GM23338 (cell line): ENCODE measurements around the gene FNDC3A. TPM values are rescaled to one million over a fixed set of nuclear protein-coding genes. Genes with fewer than 3 reads are reported as not detected.

ENCODE experiments used
- ATAC-seq: fragments of 200-7000 bp; cut with Tn5 transposase; 3 replicates; pipeline ENCODE4 v1.9.1; 2020
- DNase-seq: peaks from one replicate; pipeline ENCODE4 v3.0.0-alpha.2; 2015; ENCODE audit warnings: low spot score
- H2AFZ ChIP-seq: fragments of 200-600 bp; sonication (generic); 2 replicates; pipeline ENCODE4 v1.8.0; 2016; ENCODE audit warnings: antibody characterized with exemption, mild to moderate bottlenecking, moderate library complexity
- H3F3A ChIP-seq: fragments of 200-600 bp; sonication (generic); replicated peaks from 2 replicates; pipeline ENCODE4 v1.8.0; 2017; ENCODE audit warnings: antibody characterized with exemption, mixed run types, low read depth
- H3K27ac ChIP-seq: fragments of 200-600 bp; sonication (generic); 2 replicates; pipeline ENCODE4 v1.6.1; 2016; ENCODE audit warnings: low read depth
- H3K27me3 ChIP-seq: fragments of 200-600 bp; sonication (generic); 2 replicates; pipeline ENCODE4 v1.8.0; 2016; ENCODE audit warnings: mild to moderate bottlenecking, mixed run types, moderate library complexity; ENCODE audit not compliant: insufficient read depth
- H3K36me3 ChIP-seq: fragments of 200-600 bp; sonication (generic); 2 replicates; pipeline ENCODE4 v1.8.0; 2016; ENCODE audit warnings: mild to moderate bottlenecking; ENCODE audit not compliant: insufficient read depth
- H3K4me1 ChIP-seq: fragments of 200-600 bp; sonication (generic); 2 replicates; pipeline ENCODE4 v1.8.0; 2016; ENCODE audit warnings: mild to moderate bottlenecking, moderate library complexity; ENCODE audit not compliant: insufficient read depth
- H3K4me2 ChIP-seq: fragments of 200-600 bp; sonication (generic); 2 replicates; pipeline ENCODE4 v1.7.1; 2017; ENCODE audit warnings: mixed run types
- H3K4me3 ChIP-seq: fragments of 200-600 bp; sonication (generic); 2 replicates; pipeline ENCODE4 v1.6.1; 2016; ENCODE audit warnings: mixed run types
- H3K79me2 ChIP-seq: fragments of 200-600 bp; sonication (generic); replicated peaks from 2 replicates; pipeline ENCODE4 v1.8.0; 2017; ENCODE audit warnings: mild to moderate bottlenecking; ENCODE audit not compliant: insufficient read depth
- H3K9me2 ChIP-seq: fragments of 200-600 bp; sonication (generic); 2 replicates; pipeline ENCODE4 v1.8.0; 2017; ENCODE audit not compliant: insufficient read depth
- H4K20me1 ChIP-seq: fragments of 200-600 bp; sonication (generic); replicated peaks from 2 replicates; pipeline ENCODE4 v1.8.0; 2017; ENCODE audit warnings: mild to moderate bottlenecking; ENCODE audit not compliant: insufficient read depth
- H3K27ac Mint-ChIP-seq: 2 replicates; pipeline ENCODE4 v1.8.0; 2020; ENCODE audit warnings: inconsistent platforms, mild to moderate bottlenecking, moderate library complexity, mixed read lengths
- H3K27me3 Mint-ChIP-seq: 3 replicates; pipeline ENCODE4 v1.8.0; 2022; ENCODE audit warnings: low read depth, mild to moderate bottlenecking, moderate library complexity, mixed read lengths, inconsistent platforms; ENCODE audit not compliant: insufficient read depth, poor library complexity
- H3K36me3 Mint-ChIP-seq: 3 replicates; pipeline ENCODE4 v1.8.0; 2021; ENCODE audit warnings: low read depth, mild to moderate bottlenecking, inconsistent platforms, moderate library complexity, mixed read lengths
- H3K4me1 Mint-ChIP-seq: 3 replicates; pipeline ENCODE4 v1.8.0; 2020; ENCODE audit warnings: mild to moderate bottlenecking, inconsistent platforms, mixed read lengths
- H3K4me3 Mint-ChIP-seq: 3 replicates; pipeline ENCODE4 v1.8.0; 2021; ENCODE audit warnings: moderate library complexity, mild to moderate bottlenecking, inconsistent platforms, mixed read lengths
- H3K9me3 Mint-ChIP-seq: 3 replicates; pipeline ENCODE4 v1.8.0; 2020; ENCODE audit warnings: moderate library complexity, mild to moderate bottlenecking, inconsistent platforms, mixed read lengths
- CREB1 ChIP-seq: fragments of 250-450 bp; sonication (Bioruptor Pico); IDR thresholded peaks from 2 replicates; pipeline ENCODE4 v1.5.0; 2020; ENCODE audit warnings: low read depth, mild to moderate bottlenecking, moderate library complexity
- EZH2 ChIP-seq: fragments of 200-600 bp; sonication (generic); IDR thresholded peaks from one replicate; pipeline ENCODE4 v1.8.0; 2017; ENCODE audit warnings: antibody characterized with exemption, mild to moderate bottlenecking, low read depth; ENCODE audit not compliant: unreplicated experiment
- JUNB ChIP-seq: IDR thresholded peaks from one replicate; pipeline ENCODE4 v1.6.1; 2016; ENCODE audit warnings: antibody characterized with exemption; ENCODE audit not compliant: unreplicated experiment
- POLR2AphosphoS5 ChIP-seq: IDR thresholded peaks from 2 replicates; pipeline ENCODE4 v1.6.1; 2016; ENCODE audit warnings: antibody characterized with exemption, low read depth
- REST ChIP-seq: IDR thresholded peaks from one replicate; pipeline ENCODE4 v1.6.1; 2018; ENCODE audit warnings: antibody characterized with exemption; ENCODE audit not compliant: unreplicated experiment
- polyA plus RNA-seq: library from polyadenylated mRNA; unstranded; fragments of >200 nt; fragmentation: Nextera tagmentation; extraction: Ambion mirVana; gene quantifications from 2 replicates; pipeline ENCODE4 v1.2.1, GENCODE V29; 2016
- total RNA-seq: library from RNA; depleted of rRNA; stranded (reverse); fragments of >200 nt; shearing (Covaris generic); gene quantifications from 2 replicates; pipeline ENCODE4 v1.2.3, GENCODE V29; 2014
- TF ChIP-seq, protein P1 (sequence below), 2 experiments: fragments of 200-600 bp in 1 of 2; sonication (generic) in 1 of 2; conservative IDR thresholded peaks; 2 replicates each; pipeline versions ENCODE4 v1.5.1 to v1.6.1; 2016 to 2017; ENCODE audit warnings: antibody characterized with exemption in 2 of 2, low read depth in 2 of 2, mild to moderate bottlenecking in 2 of 2, moderate library complexity in 1 of 2

FNDC3A gene
- total and polyA plus RNA-seq, 2 experiments from 2014 or later, result 10.3 to 31.1 TPM

- H3K4me2 ChIP-seq, result peak overlapping the region; percentile 39; the same call in 1 of the 2 replicates
- H3K36me3 ChIP-seq, result no peaks in the 10 kb centered on the region
- peak overlapping the region; percentile 64 for H2AFZ ChIP-seq
- H3K4me3 ChIP-seq, result no peak overlapping the region
- Mint-ChIP-seq H3K36me3 (peaks cover 8% of the 10 kb centered on the region; the same call in 2 of the 3 replicates), H3K27ac (no peak overlapping the region; the same call in 1 of the 2 replicates), H3K27me3 (peaks cover 47% of the 10 kb centered on the region), H3K4me1 (peaks cover 36% of the 10 kb centered on the region), H3K4me3 (no peak overlapping the region), H3K9me3 (peaks cover 9% of the 10 kb centered on the region; the same call in 2 of the 3 replicates)
- no peaks in the 10 kb centered on the region for H4K20me1 ChIP-seq
- no peaks in the 10 kb centered on the region for H3K79me2 ChIP-seq
- 0 out of 2 replicates have a peak, but pooled peaks cover 2% of the 10 kb centered on the region for H3K9me2 ChIP-seq
- peaks cover 15% of the 10 kb centered on the region for H3K4me1 ChIP-seq
- TF ChIP-seq, protein P1, sequence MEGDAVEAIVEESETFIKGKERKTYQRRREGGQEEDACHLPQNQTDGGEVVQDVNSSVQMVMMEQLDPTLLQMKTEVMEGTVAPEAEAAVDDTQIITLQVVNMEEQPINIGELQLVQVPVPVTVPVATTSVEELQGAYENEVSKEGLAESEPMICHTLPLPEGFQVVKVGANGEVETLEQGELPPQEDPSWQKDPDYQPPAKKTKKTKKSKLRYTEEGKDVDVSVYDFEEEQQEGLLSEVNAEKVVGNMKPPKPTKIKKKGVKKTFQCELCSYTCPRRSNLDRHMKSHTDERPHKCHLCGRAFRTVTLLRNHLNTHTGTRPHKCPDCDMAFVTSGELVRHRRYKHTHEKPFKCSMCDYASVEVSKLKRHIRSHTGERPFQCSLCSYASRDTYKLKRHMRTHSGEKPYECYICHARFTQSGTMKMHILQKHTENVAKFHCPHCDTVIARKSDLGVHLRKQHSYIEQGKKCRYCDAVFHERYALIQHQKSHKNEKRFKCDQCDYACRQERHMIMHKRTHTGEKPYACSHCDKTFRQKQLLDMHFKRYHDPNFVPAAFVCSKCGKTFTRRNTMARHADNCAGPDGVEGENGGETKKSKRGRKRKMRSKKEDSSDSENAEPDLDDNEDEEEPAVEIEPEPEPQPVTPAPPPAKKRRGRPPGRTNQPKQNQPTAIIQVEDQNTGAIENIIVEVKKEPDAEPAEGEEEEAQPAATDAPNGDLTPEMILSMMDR (conservative IDR thresholded peaks at IDR 0.05; ENCODE audit: low read depth in 2 of 2), result peak; percentile 44 to 45
- no peak for TF ChIP-seq CREB1 (CRISPR knock-in tag)
- ATAC-seq (peak; percentile 57), DNase-seq (peak; percentile 72)
- peaks cover 2% of the 10 kb centered on the region; the same call in 1 of the 2 replicates for H3F3A ChIP-seq
- H3K27ac ChIP-seq, result peak overlapping the region; percentile 76; the same call in 1 of the 2 replicates
- peaks cover 42% of the 10 kb centered on the region for H3K27me3 ChIP-seq
These were observed 239.2 kb downstream of the FNDC3A start for GRCh38 chr13:49214917-49215376.

- H3K27ac Mint-ChIP-seq, result no peak overlapping the region
- H3K36me3 ChIP-seq, result no peaks in the 10 kb centered on the region
- peaks cover 9% of the 10 kb centered on the region; the same call in 2 of the 3 replicates for H3K9me3 Mint-ChIP-seq
- peaks cover 57% of the 10 kb centered on the region for H3K27me3 Mint-ChIP-seq
- no peak overlapping the region for H2AFZ ChIP-seq
- H3K4me1 Mint-ChIP-seq, result peaks cover 37% of the 10 kb centered on the region
- peaks cover 3% of the 10 kb centered on the region for H3F3A ChIP-seq
- H3K4me3 Mint-ChIP-seq, result no peak overlapping the region
- no peaks in the 10 kb centered on the region for H3K79me2 ChIP-seq
- peaks cover 15% of the 10 kb centered on the region for H3K4me1 ChIP-seq
- H3K9me2 ChIP-seq, result 0 out of 2 replicates have a peak, but pooled peaks cover 2% of the 10 kb centered on the region
- peaks cover 8% of the 10 kb centered on the region; the same call in 2 of the 3 replicates for H3K36me3 Mint-ChIP-seq
- peaks cover 55% of the 10 kb centered on the region for H3K27me3 ChIP-seq
- no peak for TF ChIP-seq JUNB
- TF ChIP-seq, protein P1 (conservative IDR thresholded peaks at IDR 0.05; ENCODE audit: low read depth in 2 of 2), result no peak
- H3K4me2 ChIP-seq, result no peak overlapping the region
- no peak overlapping the region for H3K27ac ChIP-seq
- no peak for ATAC-seq
- DNase-seq, result no peak
- no peaks in the 10 kb centered on the region for H4K20me1 ChIP-seq
- H3K4me3 ChIP-seq, result no peak overlapping the region
These were observed 240.6 kb downstream of the FNDC3A start for GRCh38 chr13:49216334-49216733.

GRCh38 chr13:49217962-49218492 is 242.3 kb downstream of the FNDC3A start:
- H2AFZ ChIP-seq, result peak overlapping the region; percentile 98
- TF ChIP-seq, protein P1 (conservative IDR thresholded peaks at IDR 0.05; ENCODE audit: low read depth in 2 of 2), result no peak
- TF ChIP-seq REST (no peak), CREB1 (CRISPR knock-in tag) (no peak), POLR2AphosphoS5 (no peak), EZH2 (no peak), JUNB (no peak)

More at GRCh38 chr13:49217962-49218492, 242.3 kb downstream of the FNDC3A start:
- Histone ChIP-seq H4K20me1 (no peaks in the 10 kb centered on the region), H3K79me2 (no peaks in the 10 kb centered on the region), H3K4me2 (peak overlapping the region; percentile 88), H3K27ac (no peak overlapping the region), H3K27me3 (peaks cover 72% of the 10 kb centered on the region), H3K9me2 (no peaks in the 10 kb centered on the region), H3F3A (peaks cover 7% of the 10 kb centered on the region), H3K36me3 (no peaks in the 10 kb centered on the region), H3K4me3 (peak overlapping the region; percentile 57), H3K4me1 (peaks cover 21% of the 10 kb centered on the region)
- Mint-ChIP-seq H3K9me3 (peaks cover 9% of the 10 kb centered on the region; the same call in 2 of the 3 replicates), H3K36me3 (no peaks in the 10 kb centered on the region; the same call in 2 of the 3 replicates), H3K27me3 (peaks cover 73% of the 10 kb centered on the region), H3K4me3 (peak overlapping the region; percentile 75), H3K4me1 (peaks cover 41% of the 10 kb centered on the region), H3K27ac (no peak overlapping the region)
- ATAC-seq (no peak), DNase-seq (peak; percentile 20)
